Smooth muscle cell (in vitro differentiated cells): ENCODE data around the gene COL4A3. TPM values are rescaled to one million over a fixed set of nuclear protein-coding genes. Genes with fewer than 3 reads are reported as not detected.

Experiments
- DNase-seq: peaks from one replicate; lab custom pipeline; 2025; ENCODE audit not compliant: unreplicated experiment; lab: John Stamatoyannopoulos, UW
- H2AFZ ChIP-seq: fragments of 200-600 bp; sonication (generic); 2 replicates; pipeline ENCODE4 v1.6.0; 2016; ENCODE audit warnings: antibody characterized with exemption, low read depth, mild to moderate bottlenecking
- H3F3A ChIP-seq: fragments of 200-600 bp; sonication (generic); 2 replicates; pipeline ENCODE4 v1.6.0; 2017; ENCODE audit warnings: antibody characterized with exemption, low read depth
- H3K27ac ChIP-seq: fragments of 200-600 bp; sonication (generic); 2 replicates; pipeline ENCODE4 v1.5.1; 2016; ENCODE audit warnings: low read depth, mild to moderate bottlenecking
- H3K27me3 ChIP-seq: fragments of 200-600 bp; sonication (generic); 2 replicates; pipeline ENCODE4 v1.6.1; 2016; ENCODE audit warnings: low read depth, mild to moderate bottlenecking
- H3K36me3 ChIP-seq: fragments of 200-600 bp; sonication (generic); 2 replicates; pipeline ENCODE4 v1.5.1; 2016; ENCODE audit warnings: low read depth
- H3K4me1 ChIP-seq: fragments of 200-600 bp; sonication (generic); 2 replicates; pipeline ENCODE4 v1.5.1; 2016; ENCODE audit warnings: low read depth
- H3K4me2 ChIP-seq: fragments of 200-600 bp; sonication (generic); 2 replicates; pipeline ENCODE4 v1.6.0; 2016; ENCODE audit warnings: mild to moderate bottlenecking
- H3K4me3 ChIP-seq: fragments of 200-600 bp; sonication (generic); 2 replicates; pipeline ENCODE4 v1.5.1; 2016; ENCODE audit warnings: mild to moderate bottlenecking
- H3K79me2 ChIP-seq: fragments of 200-600 bp; sonication (generic); 2 replicates; pipeline ENCODE4 v1.6.0; 2016; ENCODE audit warnings: low read depth, mild to moderate bottlenecking
- H3K9ac ChIP-seq: fragments of 200-600 bp; sonication (generic); 2 replicates; pipeline ENCODE4 v1.6.0; 2016; ENCODE audit warnings: low read depth
- H3K9me3 ChIP-seq: fragments of 200-600 bp; sonication (generic); replicated peaks from 2 replicates; pipeline ENCODE4 v1.5.1; 2016; ENCODE audit warnings: low read depth
- H4K20me1 ChIP-seq: fragments of 200-600 bp; sonication (generic); 2 replicates; pipeline ENCODE4 v1.6.0; 2016; ENCODE audit warnings: low read depth
- WGBS: methylation state at CpG from one replicate; pipeline ENCODE4 v1.1.7; 2016; ENCODE audit warnings: low lambda C conversion rate; 5-methylcytosine and 5-hydroxymethylcytosine counted together
- polyA plus RNA-seq: library from polyadenylated mRNA; unstranded; fragments of >200 nt; fragmentation: Nextera tagmentation; extraction: Ambion mirVana; gene quantifications from 2 replicates; pipeline ENCODE4 v1.2.1, GENCODE V29; 2016
- total RNA-seq: library from RNA; depleted of rRNA; stranded (reverse); fragments of >200 nt; gene quantifications from 2 replicates; pipeline ENCODE4 v1.2.3, GENCODE V29; 2014
- TF ChIP-seq, protein P1 (sequence below): fragments of 200-600 bp; sonication (generic); IDR thresholded peaks from 2 replicates; pipeline ENCODE4 v1.5.1; 2017; ENCODE audit warnings: borderline replicate concordance, mild to moderate bottlenecking, antibody characterized with exemption; ENCODE audit not compliant: insufficient read depth, poor library complexity, severe bottlenecking

Gene COL4A3
- total and polyA plus RNA-seq, 2 experiments from 2014 or later, result not detected

- TF ChIP-seq, protein P1, sequence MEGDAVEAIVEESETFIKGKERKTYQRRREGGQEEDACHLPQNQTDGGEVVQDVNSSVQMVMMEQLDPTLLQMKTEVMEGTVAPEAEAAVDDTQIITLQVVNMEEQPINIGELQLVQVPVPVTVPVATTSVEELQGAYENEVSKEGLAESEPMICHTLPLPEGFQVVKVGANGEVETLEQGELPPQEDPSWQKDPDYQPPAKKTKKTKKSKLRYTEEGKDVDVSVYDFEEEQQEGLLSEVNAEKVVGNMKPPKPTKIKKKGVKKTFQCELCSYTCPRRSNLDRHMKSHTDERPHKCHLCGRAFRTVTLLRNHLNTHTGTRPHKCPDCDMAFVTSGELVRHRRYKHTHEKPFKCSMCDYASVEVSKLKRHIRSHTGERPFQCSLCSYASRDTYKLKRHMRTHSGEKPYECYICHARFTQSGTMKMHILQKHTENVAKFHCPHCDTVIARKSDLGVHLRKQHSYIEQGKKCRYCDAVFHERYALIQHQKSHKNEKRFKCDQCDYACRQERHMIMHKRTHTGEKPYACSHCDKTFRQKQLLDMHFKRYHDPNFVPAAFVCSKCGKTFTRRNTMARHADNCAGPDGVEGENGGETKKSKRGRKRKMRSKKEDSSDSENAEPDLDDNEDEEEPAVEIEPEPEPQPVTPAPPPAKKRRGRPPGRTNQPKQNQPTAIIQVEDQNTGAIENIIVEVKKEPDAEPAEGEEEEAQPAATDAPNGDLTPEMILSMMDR, result no peak
- H3K79me2 ChIP-seq, result no peaks in the 10 kb centered on the region
- peaks cover 3% of the 10 kb centered on the region for H3K36me3 ChIP-seq
- H2AFZ ChIP-seq, result no peak overlapping the region
- H3K4me2 ChIP-seq, result no peak overlapping the region
- no peaks in the 10 kb centered on the region for H3K4me1 ChIP-seq
- no peak for DNase-seq
- no peak overlapping the region for H3K27ac ChIP-seq
- H3K4me3 ChIP-seq, result no peak overlapping the region
- no peaks in the 10 kb centered on the region for H4K20me1 ChIP-seq
- no peaks in the 10 kb centered on the region for H3F3A ChIP-seq
- peaks cover 4% of the 10 kb centered on the region for H3K9me3 ChIP-seq
- no peaks in the 10 kb centered on the region for H3K27me3 ChIP-seq
- 88% methylated on average over 2 of the region's 2 CpGs for WGBS
- H3K9ac ChIP-seq, result no peak overlapping the region
Measured at GRCh38 chr2:227148106-227148505, 16.3 kb upstream of the COL4A3 start.

GRCh38 chr2:227150222-227150936 is 14.0 kb upstream of the COL4A3 start:
- H3K36me3 ChIP-seq, result peaks cover 3% of the 10 kb centered on the region
- WGBS, result 87% methylated on average over 2 of the region's 2 CpGs
- H3K4me1 ChIP-seq, result no peaks in the 10 kb centered on the region
- no peak overlapping the region for H3K9ac ChIP-seq
- no peak for DNase-seq
- no peak overlapping the region for H3K4me3 ChIP-seq
- H2AFZ ChIP-seq, result no peak overlapping the region
- H3K4me2 ChIP-seq, result no peak overlapping the region
- H3K27me3 ChIP-seq, result no peaks in the 10 kb centered on the region
- no peaks in the 10 kb centered on the region for H3K79me2 ChIP-seq
- peaks cover 4% of the 10 kb centered on the region for H3K9me3 ChIP-seq
- H3F3A ChIP-seq, result no peaks in the 10 kb centered on the region
- no peak overlapping the region for H3K27ac ChIP-seq
- H4K20me1 ChIP-seq, result no peaks in the 10 kb centered on the region
- TF ChIP-seq, protein P1, result no peak

GRCh38 chr2:227152093-227152766 is 12.2 kb upstream of the COL4A3 start:
- H3K36me3 ChIP-seq, result peaks cover 3% of the 10 kb centered on the region
- H3K4me2 ChIP-seq, result no peak overlapping the region
- H3K79me2 ChIP-seq, result no peaks in the 10 kb centered on the region
- 98% methylated on average over 2 of the region's 2 CpGs for WGBS
- no peaks in the 10 kb centered on the region for H3F3A ChIP-seq
- H3K4me1 ChIP-seq, result no peaks in the 10 kb centered on the region
- H3K9ac ChIP-seq, result no peak overlapping the region
- no peak overlapping the region for H3K27ac ChIP-seq
- H2AFZ ChIP-seq, result no peak overlapping the region
- no peak overlapping the region for H3K4me3 ChIP-seq
- H4K20me1 ChIP-seq, result no peaks in the 10 kb centered on the region
- H3K9me3 ChIP-seq, result peaks cover 4% of the 10 kb centered on the region
- no peak for DNase-seq
- TF ChIP-seq, protein P1, result no peak
- peaks cover 5% of the 10 kb centered on the region for H3K27me3 ChIP-seq

GRCh38 chr2:227153307-227153706 is 11.1 kb upstream of the COL4A3 start:
- Histone ChIP-seq H3F3A (no peaks in the 10 kb centered on the region), H3K36me3 (no peaks in the 10 kb centered on the region), H3K4me1 (no peaks in the 10 kb centered on the region), H3K4me3 (no peak overlapping the region), H3K4me2 (no peak overlapping the region), H3K9ac (no peak overlapping the region), H3K27ac (no peak overlapping the region), H3K79me2 (no peaks in the 10 kb centered on the region), H2AFZ (no peak overlapping the region), H4K20me1 (no peaks in the 10 kb centered on the region), H3K9me3 (no peaks in the 10 kb centered on the region), H3K27me3 (peaks cover 14% of the 10 kb centered on the region)
- TF ChIP-seq, protein P1, result no peak
- 85% methylated on average over 4 of the region's 4 CpGs for WGBS
- DNase-seq, result no peak
